GM23338 (cell line): ENCODE results near the gene PIKFYVE.

ENCODE experiments used
- CREB1 ChIP-seq: fragments of 250-450 bp; sonication (Bioruptor Pico); IDR thresholded peaks from 2 replicates; pipeline ENCODE4 v1.5.0; 2020; ENCODE audit warnings: low read depth, mild to moderate bottlenecking, moderate library complexity
- EZH2 ChIP-seq: fragments of 200-600 bp; sonication (generic); IDR thresholded peaks from one replicate; pipeline ENCODE4 v1.8.0; 2017; ENCODE audit warnings: antibody characterized with exemption, mild to moderate bottlenecking, low read depth; ENCODE audit not compliant: unreplicated experiment
- EZH2phosphoT487 ChIP-seq: fragments of 200-600 bp; sonication (generic); IDR thresholded peaks from one replicate; pipeline ENCODE4 v1.8.1; 2018; ENCODE audit warnings: antibody characterized with exemption; ENCODE audit not compliant: unreplicated experiment
- JUNB ChIP-seq: IDR thresholded peaks from one replicate; pipeline ENCODE4 v1.6.1; 2016; ENCODE audit warnings: antibody characterized with exemption; ENCODE audit not compliant: unreplicated experiment
- POLR2AphosphoS5 ChIP-seq: IDR thresholded peaks from 2 replicates; pipeline ENCODE4 v1.6.1; 2016; ENCODE audit warnings: antibody characterized with exemption, low read depth
- TF ChIP-seq, protein P1 (sequence below), 2 experiments: fragments of 200-600 bp in 1 of 2; sonication (generic) in 1 of 2; conservative IDR thresholded peaks; 2 replicates each; pipeline versions ENCODE4 v1.5.1 to v1.6.1; 2016 to 2017; ENCODE audit warnings: antibody characterized with exemption in 2 of 2, low read depth in 2 of 2, mild to moderate bottlenecking in 2 of 2, moderate library complexity in 1 of 2
- TF ChIP-seq, protein P2 (sequence below): IDR thresholded peaks from 2 replicates; pipeline ENCODE4 v1.6.1; 2016; ENCODE audit warnings: antibody characterized with exemption
- TF ChIP-seq, protein P3 (sequence below): IDR thresholded peaks from one replicate; pipeline ENCODE4 v1.6.1; 2018; ENCODE audit warnings: antibody characterized with exemption; ENCODE audit not compliant: unreplicated experiment

DNA sequence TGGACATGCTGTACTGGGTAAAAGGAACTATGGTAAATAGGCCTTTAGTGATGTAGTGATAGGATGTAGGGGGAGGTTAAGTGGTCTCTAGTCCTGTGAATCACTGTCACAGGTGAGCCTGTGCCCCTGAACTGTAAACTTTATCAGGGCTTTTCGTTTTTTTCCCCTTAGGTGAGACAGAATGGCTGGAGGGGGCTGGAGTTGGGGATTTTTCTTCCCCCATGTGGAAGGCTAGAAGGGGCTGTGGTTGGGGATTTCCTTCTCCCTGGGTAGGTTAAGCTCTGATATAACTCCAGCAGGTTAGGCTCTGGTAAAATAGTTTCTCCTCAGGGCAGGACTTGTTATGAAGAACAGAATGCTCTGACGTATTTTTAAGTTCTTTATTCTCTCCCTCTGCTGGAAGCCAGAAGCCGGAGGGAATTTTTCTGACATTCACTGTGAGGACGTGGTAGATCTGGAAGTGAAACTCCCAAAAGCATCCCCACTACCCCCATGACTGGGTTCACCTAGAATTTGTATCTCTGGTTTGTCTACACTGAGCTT, 28.5 kb downstream of the PIKFYVE start:
- TF ChIP-seq EZH2phosphoT487, result no peak
- TF ChIP-seq EZH2, result no peak
- TF ChIP-seq, protein P1, sequence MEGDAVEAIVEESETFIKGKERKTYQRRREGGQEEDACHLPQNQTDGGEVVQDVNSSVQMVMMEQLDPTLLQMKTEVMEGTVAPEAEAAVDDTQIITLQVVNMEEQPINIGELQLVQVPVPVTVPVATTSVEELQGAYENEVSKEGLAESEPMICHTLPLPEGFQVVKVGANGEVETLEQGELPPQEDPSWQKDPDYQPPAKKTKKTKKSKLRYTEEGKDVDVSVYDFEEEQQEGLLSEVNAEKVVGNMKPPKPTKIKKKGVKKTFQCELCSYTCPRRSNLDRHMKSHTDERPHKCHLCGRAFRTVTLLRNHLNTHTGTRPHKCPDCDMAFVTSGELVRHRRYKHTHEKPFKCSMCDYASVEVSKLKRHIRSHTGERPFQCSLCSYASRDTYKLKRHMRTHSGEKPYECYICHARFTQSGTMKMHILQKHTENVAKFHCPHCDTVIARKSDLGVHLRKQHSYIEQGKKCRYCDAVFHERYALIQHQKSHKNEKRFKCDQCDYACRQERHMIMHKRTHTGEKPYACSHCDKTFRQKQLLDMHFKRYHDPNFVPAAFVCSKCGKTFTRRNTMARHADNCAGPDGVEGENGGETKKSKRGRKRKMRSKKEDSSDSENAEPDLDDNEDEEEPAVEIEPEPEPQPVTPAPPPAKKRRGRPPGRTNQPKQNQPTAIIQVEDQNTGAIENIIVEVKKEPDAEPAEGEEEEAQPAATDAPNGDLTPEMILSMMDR (conservative IDR thresholded peaks at IDR 0.05; ENCODE audit: low read depth in 2 of 2), result no peak
- TF ChIP-seq CREB1 (CRISPR knock-in tag), result no peak
- TF ChIP-seq JUNB, result no peak
- TF ChIP-seq, protein P2, sequence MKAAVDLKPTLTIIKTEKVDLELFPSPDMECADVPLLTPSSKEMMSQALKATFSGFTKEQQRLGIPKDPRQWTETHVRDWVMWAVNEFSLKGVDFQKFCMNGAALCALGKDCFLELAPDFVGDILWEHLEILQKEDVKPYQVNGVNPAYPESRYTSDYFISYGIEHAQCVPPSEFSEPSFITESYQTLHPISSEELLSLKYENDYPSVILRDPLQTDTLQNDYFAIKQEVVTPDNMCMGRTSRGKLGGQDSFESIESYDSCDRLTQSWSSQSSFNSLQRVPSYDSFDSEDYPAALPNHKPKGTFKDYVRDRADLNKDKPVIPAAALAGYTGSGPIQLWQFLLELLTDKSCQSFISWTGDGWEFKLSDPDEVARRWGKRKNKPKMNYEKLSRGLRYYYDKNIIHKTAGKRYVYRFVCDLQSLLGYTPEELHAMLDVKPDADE, result no peak
- no peak for TF ChIP-seq POLR2AphosphoS5
- TF ChIP-seq, protein P3, sequence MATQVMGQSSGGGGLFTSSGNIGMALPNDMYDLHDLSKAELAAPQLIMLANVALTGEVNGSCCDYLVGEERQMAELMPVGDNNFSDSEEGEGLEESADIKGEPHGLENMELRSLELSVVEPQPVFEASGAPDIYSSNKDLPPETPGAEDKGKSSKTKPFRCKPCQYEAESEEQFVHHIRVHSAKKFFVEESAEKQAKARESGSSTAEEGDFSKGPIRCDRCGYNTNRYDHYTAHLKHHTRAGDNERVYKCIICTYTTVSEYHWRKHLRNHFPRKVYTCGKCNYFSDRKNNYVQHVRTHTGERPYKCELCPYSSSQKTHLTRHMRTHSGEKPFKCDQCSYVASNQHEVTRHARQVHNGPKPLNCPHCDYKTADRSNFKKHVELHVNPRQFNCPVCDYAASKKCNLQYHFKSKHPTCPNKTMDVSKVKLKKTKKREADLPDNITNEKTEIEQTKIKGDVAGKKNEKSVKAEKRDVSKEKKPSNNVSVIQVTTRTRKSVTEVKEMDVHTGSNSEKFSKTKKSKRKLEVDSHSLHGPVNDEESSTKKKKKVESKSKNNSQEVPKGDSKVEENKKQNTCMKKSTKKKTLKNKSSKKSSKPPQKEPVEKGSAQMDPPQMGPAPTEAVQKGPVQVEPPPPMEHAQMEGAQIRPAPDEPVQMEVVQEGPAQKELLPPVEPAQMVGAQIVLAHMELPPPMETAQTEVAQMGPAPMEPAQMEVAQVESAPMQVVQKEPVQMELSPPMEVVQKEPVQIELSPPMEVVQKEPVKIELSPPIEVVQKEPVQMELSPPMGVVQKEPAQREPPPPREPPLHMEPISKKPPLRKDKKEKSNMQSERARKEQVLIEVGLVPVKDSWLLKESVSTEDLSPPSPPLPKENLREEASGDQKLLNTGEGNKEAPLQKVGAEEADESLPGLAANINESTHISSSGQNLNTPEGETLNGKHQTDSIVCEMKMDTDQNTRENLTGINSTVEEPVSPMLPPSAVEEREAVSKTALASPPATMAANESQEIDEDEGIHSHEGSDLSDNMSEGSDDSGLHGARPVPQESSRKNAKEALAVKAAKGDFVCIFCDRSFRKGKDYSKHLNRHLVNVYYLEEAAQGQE, result no peak
